Memory B cell (primary cell): ENCODE results near the gene AK2.
"Not testable (repeated sequence)": the region's sequence is repeated elsewhere in the genome, so short reads cannot be mapped to it uniquely, and the experiment has no call there.

Experiments
- ATAC-seq: fragments of 150-1000 bp; cut with Tn5 transposase; 2 replicates; pipeline ENCODE4 v1.10.0; 2021; ENCODE audit warnings: low read depth, mild to moderate bottlenecking, moderate library complexity
- DNase-seq, 2 donors: peaks; one replicate each; pipeline ENCODE4 v3.0.0; 2022; ENCODE audit warnings: low spot score in 2 of 2
- H3K27ac Mint-ChIP-seq: one replicate; pipeline ENCODE4 v1.8.0; 2022; ENCODE audit warnings: mild to moderate bottlenecking, moderate library complexity, mixed read lengths
- H3K27me3 Mint-ChIP-seq: one replicate; pipeline ENCODE4 v1.8.0; 2022; ENCODE audit warnings: mixed read lengths
- H3K36me3 Mint-ChIP-seq: one replicate; pipeline ENCODE4 v1.8.0; 2022; ENCODE audit warnings: mild to moderate bottlenecking, mixed read lengths
- H3K4me1 Mint-ChIP-seq: one replicate; pipeline ENCODE4 v1.8.0; 2022; ENCODE audit warnings: mixed read lengths
- H3K4me3 Mint-ChIP-seq: one replicate; pipeline ENCODE4 v1.8.0; 2022; ENCODE audit warnings: mild to moderate bottlenecking, moderate library complexity, mixed read lengths
- H3K9me3 Mint-ChIP-seq: one replicate; pipeline ENCODE4 v1.8.0; 2022; ENCODE audit warnings: mixed read lengths

The AK2 gene

DNA sequence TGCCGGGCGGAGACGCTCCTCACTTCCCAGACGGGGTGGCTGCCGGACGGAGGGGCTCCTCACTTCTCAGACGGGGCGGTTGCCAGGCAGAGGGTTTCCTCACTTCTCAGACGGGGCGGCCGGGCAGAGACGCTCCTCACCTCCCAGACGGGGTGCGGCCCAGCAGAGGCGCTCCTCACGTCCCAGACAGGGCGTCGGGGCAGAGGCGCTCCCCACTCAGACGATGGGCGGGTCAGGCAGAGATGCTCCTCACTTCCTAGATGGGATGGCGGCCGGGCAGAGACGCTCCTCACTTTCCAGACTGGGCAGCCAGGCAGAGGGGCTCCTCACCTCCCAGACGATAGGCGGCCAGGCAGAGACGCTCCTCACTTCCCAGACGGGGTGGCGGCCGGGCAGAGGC lies 61.6 kb downstream of the AK2 start:
- DNase-seq, H3K27ac Mint-ChIP-seq, H3K36me3 Mint-ChIP-seq, ATAC-seq, H3K9me3 Mint-ChIP-seq, H3K4me3 Mint-ChIP-seq, H3K27me3 Mint-ChIP-seq: not testable (repeated sequence)
- H3K4me1 Mint-ChIP-seq: peaks cover 16% of the 10 kb centered on the region

- H3K27ac Mint-ChIP-seq, ATAC-seq, DNase-seq, H3K27me3 Mint-ChIP-seq, H3K9me3 Mint-ChIP-seq, H3K4me3 Mint-ChIP-seq, H3K36me3 Mint-ChIP-seq, H3K4me1 Mint-ChIP-seq: not testable (repeated sequence)
Measured at GRCh38 chr1:32973458-32973857, 63.2 kb downstream of the AK2 start.

DNA sequence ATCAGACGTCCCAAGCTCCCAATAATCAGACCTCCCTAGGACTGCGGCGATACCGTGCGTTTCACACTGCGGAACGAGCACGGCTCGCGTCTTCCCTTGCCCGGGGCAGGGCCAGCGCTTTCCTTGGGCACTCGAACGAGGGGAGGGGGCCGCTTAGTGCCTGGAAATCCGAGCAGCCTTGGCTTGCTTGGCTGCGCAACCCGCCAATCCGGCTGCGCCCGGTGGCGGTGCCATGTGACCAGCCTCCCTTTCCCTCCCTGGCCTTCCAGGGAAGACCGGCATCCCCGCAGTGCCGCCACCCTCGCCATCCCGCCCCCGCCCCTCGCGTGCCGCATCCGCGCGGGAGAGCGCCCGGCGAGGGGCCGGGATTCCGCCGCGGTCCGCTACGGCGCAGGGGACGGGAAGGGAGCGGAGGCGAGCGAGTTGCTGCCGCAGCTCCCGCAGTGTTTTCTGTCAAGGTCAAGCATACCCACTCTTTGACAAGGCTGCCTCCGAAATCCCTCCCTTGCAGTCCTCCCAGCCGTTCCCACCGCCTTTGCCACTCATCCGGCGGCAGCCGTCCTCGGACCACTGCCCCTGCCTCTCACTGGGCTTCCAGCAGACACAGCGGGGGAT lies 63.8 kb downstream of the AK2 start:
- no peak overlapping the region for H3K27ac Mint-ChIP-seq
- no peak for DNase-seq
- peaks cover 2% of the 10 kb centered on the region for H3K36me3 Mint-ChIP-seq
- H3K4me3 Mint-ChIP-seq: peak overlapping the region; percentile 60
- no peaks in the 10 kb centered on the region for H3K9me3 Mint-ChIP-seq
- H3K4me1 Mint-ChIP-seq: peaks cover 9% of the 10 kb centered on the region
- peaks cover 5% of the 10 kb centered on the region for H3K27me3 Mint-ChIP-seq
- no peak for ATAC-seq

GRCh38 chr1:32971576-32971975 lies 65.1 kb downstream of the AK2 start:
- peaks cover 6% of the 10 kb centered on the region for H3K4me1 Mint-ChIP-seq
- DNase-seq (no peak), ATAC-seq (no peak)
- H3K36me3 Mint-ChIP-seq: peaks cover 2% of the 10 kb centered on the region
- no peaks in the 10 kb centered on the region for H3K9me3 Mint-ChIP-seq
- H3K4me3 Mint-ChIP-seq: no peak overlapping the region
- H3K27me3 Mint-ChIP-seq: peaks cover 5% of the 10 kb centered on the region
- no peak overlapping the region for H3K27ac Mint-ChIP-seq

DNA sequence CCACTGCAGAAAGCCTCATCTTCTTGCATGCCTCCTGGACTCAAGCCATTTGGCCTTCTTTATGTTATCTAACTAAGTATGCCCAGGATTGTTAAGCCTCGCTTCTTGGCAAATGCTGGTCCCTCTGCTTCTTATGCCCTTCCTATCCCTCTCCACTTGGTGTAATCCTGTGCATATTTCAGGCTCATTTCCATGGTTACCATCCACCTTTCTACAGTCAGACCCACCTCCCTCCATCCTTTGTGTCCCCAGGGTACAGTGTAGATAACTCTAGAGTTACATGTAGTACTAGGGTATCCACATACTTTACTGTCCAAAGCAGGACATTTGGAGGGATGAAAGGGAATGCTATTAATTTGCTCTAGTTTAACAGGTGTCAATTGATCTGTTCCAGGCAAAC lies 65.5 kb downstream of the AK2 start:
- no peaks in the 10 kb centered on the region for H3K9me3 Mint-ChIP-seq

GRCh38 chr1:32969566-32969965 lies 67.1 kb downstream of the AK2 start:
- no peaks in the 10 kb centered on the region for H3K9me3 Mint-ChIP-seq
- DNase-seq (no peak), ATAC-seq (no peak)
- no peaks in the 10 kb centered on the region for H3K36me3 Mint-ChIP-seq
- peaks cover 5% of the 10 kb centered on the region for H3K27me3 Mint-ChIP-seq
- H3K4me3 Mint-ChIP-seq: no peak overlapping the region
- peaks cover 6% of the 10 kb centered on the region for H3K4me1 Mint-ChIP-seq
- H3K27ac Mint-ChIP-seq: no peak overlapping the region

More for the DNA sequence above, 65.5 kb downstream of the AK2 start:
- peaks cover 2% of the 10 kb centered on the region for H3K36me3 Mint-ChIP-seq
- H3K27me3 Mint-ChIP-seq: peaks cover 5% of the 10 kb centered on the region
- ATAC-seq (no peak), DNase-seq (no peak)
- H3K4me3 Mint-ChIP-seq: no peak overlapping the region
- no peak overlapping the region for H3K27ac Mint-ChIP-seq
- peaks cover 6% of the 10 kb centered on the region for H3K4me1 Mint-ChIP-seq

DNA sequence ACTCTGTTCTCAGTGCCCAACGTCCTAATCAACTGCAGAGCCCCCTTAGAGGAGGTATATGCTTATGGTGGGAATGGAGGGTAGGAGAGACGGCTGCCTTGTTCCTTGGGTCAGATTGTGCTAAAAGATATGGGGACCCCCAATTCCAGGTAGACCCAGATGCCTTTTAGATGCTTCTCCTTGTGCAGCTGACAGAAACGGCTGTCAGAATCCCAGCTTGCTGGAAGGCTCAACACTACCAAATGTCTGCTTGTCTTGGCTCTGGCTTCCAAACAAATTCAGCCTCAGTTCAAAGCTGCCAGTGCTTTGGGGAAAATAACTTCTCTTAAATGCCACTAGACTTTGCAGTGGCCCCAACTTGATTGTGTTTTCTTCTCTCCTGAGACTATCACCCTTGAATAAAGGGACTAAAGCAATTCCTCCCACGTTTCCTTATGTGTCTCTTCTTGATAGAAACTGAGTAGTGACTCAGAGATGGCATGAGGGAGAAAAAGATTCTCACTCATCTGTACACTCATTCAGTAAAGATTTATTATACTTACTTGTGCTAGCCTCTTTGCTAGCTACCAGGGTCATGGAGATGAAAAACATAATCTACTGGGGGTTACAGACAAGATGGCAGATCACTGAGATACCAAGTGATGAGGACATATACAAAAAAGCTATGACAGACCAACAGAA lies 68.7 kb downstream of the AK2 start:
- Mint-ChIP-seq H3K4me3 (no peak overlapping the region), H3K27me3 (peaks cover 5% of the 10 kb centered on the region), H3K36me3 (no peaks in the 10 kb centered on the region), H3K9me3 (no peaks in the 10 kb centered on the region), H3K27ac (no peak overlapping the region), H3K4me1 (peaks cover 11% of the 10 kb centered on the region)
- ATAC-seq (no peak), DNase-seq (no peak)

DNA sequence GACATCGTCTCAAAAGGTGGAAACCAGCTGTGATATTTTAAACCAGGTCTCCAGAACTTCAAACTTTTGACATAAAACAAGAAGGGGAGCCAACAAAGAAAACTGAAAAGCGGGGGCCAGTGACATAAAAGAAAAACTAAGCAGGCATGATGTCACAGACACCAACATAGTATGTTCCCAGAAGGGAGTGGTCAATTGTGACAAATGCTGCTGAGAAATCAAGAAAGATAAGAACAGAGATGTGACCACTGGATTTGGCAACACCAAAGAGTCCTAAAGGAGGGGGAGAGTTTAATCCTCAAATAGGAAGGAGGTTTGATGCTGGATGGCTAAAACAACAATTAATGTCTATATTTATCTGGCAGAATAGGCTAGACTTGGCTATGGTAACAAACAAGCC lies 69.8 kb downstream of the AK2 start:
- no peak for ATAC-seq
- Mint-ChIP-seq H3K27ac (no peak overlapping the region), H3K27me3 (peaks cover 2% of the 10 kb centered on the region), H3K4me3 (no peak overlapping the region), H3K36me3 (no peaks in the 10 kb centered on the region), H3K9me3 (no peaks in the 10 kb centered on the region), H3K4me1 (peaks cover 13% of the 10 kb centered on the region)
- DNase-seq: no peak

DNA sequence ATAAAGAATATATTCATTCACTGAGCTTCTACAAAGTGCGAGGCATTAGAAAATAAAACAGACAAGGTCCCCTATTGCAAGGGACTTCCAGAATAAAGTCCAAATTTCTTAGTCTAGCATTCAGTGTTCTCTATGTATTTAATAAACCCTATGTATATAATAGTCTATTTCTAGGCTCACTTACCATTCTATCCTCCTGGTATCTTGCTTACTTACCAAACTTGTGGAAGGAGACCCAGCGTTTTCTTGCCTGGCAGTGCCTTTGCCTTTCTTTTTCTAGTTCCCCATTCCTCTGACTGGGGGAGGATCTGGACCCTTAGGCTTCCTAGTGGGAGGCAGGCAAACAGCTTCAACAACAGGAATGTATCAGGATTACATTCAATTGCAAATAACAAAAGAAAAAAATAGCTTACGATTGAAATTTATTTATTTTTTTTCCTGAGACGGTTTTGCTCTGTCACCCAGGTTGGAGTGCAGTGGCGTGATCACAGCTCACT lies 71.4 kb downstream of the AK2 start:
- peak overlapping the region; percentile 91 for H3K27ac Mint-ChIP-seq
- no peaks in the 10 kb centered on the region for H3K27me3 Mint-ChIP-seq
- peaks cover 24% of the 10 kb centered on the region for H3K4me1 Mint-ChIP-seq
- DNase-seq (no peak), ATAC-seq (no peak)
- H3K4me3 Mint-ChIP-seq: peak overlapping the region; percentile 86
- no peaks in the 10 kb centered on the region for H3K36me3 Mint-ChIP-seq
- H3K9me3 Mint-ChIP-seq: no peaks in the 10 kb centered on the region

DNA sequence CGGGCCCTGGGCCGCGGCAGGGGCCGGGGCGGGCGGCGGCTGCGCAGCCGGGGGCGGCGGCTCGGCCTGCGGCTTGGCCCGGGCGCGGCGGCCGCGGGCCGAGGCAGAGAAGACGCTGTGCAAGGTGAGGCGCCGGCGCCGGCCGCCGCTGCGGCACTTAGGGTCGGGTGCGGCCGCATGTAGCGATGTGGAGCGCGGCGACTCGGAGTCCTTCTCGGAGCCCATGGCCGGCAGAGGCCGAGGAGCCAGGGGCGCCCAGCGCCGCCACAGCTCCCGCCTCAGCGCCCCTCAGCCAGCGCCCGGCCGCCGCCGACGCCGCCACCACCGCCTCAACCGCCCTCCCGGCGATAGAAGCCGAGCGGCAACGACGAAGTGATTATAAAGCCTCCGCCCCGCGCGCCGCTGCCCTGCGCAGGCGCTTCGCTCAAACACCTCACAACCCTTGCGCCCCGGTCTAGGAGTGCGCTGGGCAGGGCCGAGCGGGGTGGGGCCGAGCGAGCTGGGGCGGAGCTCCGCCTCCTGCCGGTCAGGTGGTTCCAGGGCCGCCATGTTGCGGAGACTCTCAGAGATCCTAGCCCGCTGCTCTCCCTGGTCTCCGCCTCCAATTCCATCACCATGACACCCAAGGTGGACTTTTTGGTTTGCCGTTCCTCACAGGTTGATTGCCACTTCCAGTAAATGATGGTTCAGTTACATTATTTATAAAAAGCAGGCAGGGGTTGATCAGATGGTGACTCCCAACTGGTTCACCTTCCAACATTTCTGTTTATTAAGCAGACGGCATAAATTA lies 72.0 kb downstream of the AK2 start, which contains the start of gene RNF19B:
RNF19B (minus strand) TSS at position 349 of the 790 bp plus-strand sequence; CDS start at position 225, 124 bp downstream.
- H3K4me1 Mint-ChIP-seq: peaks cover 27% of the 10 kb centered on the region
- ATAC-seq (peak; percentile 85), DNase-seq (peak; percentile 92 to 94)
- H3K4me3 Mint-ChIP-seq: peak within 1 kb of the TSS; percentile 94
- H3K27me3 Mint-ChIP-seq: no peaks in the 10 kb centered on the region
- peak within 1 kb of the TSS; percentile 91 for H3K27ac Mint-ChIP-seq
- H3K9me3 Mint-ChIP-seq: no peaks in the 10 kb centered on the region
- no peaks in the 10 kb centered on the region for H3K36me3 Mint-ChIP-seq

- Mint-ChIP-seq H3K9me3 (no peaks in the 10 kb centered on the region), H3K4me1 (peaks cover 31% of the 10 kb centered on the region), H3K4me3 (peak overlapping the region; percentile 94), H3K36me3 (peaks cover under 1% of the 10 kb centered on the region), H3K27me3 (no peaks in the 10 kb centered on the region), H3K27ac (peak overlapping the region; percentile 85)
- ATAC-seq (peak; percentile 33), DNase-seq (peak; percentile 48 to 62)
Measured at GRCh38 chr1:32963746-32964460, 72.8 kb downstream of the AK2 start.

- peak; percentile 35 for ATAC-seq
- DNase-seq: no peak
- Mint-ChIP-seq H3K27ac (peak overlapping the region; percentile 85), H3K9me3 (no peaks in the 10 kb centered on the region), H3K4me3 (peak overlapping the region; percentile 94), H3K36me3 (peaks cover 6% of the 10 kb centered on the region), H3K4me1 (peaks cover 42% of the 10 kb centered on the region), H3K27me3 (no peaks in the 10 kb centered on the region)
Measured at GRCh38 chr1:32962248-32962896, 74.3 kb downstream of the AK2 start.

GRCh38 chr1:32960819-32961355 lies 75.8 kb downstream of the AK2 start:
- H3K27me3 Mint-ChIP-seq: no peaks in the 10 kb centered on the region
- H3K36me3 Mint-ChIP-seq: peaks cover 6% of the 10 kb centered on the region
- H3K4me1 Mint-ChIP-seq: peaks cover 50% of the 10 kb centered on the region
- H3K4me3 Mint-ChIP-seq: peak overlapping the region; percentile 73
- H3K27ac Mint-ChIP-seq: peak overlapping the region; percentile 85
- DNase-seq (no peak), ATAC-seq (no peak)
- no peaks in the 10 kb centered on the region for H3K9me3 Mint-ChIP-seq
